GM18499 (cell line): ENCODE results near the gene DFFA.
"Not testable (repeated sequence)": the region's sequence is repeated elsewhere in the genome, so short reads cannot be mapped to it uniquely, and the experiment has no call there.

ENCODE experiments used
- ATAC-seq: cut with Tn5 transposase; IDR thresholded peaks from one replicate; pipeline ENCODE4 v1.9.1; 2021; ENCODE audit warnings: moderate number of reproducible peaks; ENCODE audit not compliant: insufficient read depth, unreplicated experiment

DFFA gene

DNA sequence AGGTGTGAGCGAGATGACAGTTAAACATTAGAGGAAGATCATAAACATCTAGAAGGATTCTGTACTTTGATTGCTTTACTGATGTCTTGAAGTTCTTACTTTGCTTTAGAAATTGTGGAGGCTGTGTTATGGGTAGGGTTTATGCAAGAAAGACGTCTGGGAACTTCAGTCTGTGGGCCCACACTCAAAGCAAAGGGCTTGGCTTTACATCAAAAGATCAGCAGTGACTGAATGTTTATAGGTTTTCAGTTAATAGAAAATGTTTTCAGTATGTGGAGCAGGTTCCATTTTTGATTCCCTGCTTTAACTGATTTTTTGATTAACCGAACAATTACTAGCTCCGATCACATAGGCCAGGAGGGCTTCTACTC is 34.3 kb upstream of the DFFA start:
- no peak for ATAC-seq

DNA sequence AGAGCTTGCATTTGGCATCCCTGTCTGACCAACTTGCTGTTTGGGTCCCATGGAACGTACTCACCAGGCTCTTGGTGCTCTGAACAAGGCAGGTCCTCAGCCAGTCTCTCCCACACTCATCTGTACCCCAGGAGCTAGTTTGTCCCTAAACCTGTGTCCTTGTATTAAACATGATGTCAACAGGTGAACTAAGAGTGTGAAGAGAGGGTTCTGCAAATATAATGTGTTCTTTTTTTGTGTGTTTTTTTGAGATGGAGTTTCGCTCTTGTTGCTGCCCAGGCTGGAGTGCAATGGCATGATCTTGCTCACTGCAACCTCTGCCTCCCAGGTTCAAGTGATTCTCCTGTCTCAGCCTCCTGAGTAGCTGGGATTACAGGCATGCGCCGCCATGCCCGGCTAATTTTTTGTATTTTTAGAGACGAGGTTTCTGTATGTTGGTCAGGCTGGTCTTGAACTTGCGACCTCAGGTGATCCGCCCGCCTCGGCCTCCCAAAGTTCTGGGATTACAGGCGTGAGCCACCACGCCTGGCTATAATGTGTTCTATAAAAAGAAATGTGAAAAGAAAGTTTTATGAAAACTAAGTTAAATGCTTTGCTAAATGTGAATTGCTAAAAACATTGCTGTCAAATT is 33.8 kb upstream of the DFFA start:
- not testable (repeated sequence) for ATAC-seq

GRCh38 chr1:10504249-10504648 is 31.9 kb upstream of the DFFA start:
- ATAC-seq, result no peak

DNA sequence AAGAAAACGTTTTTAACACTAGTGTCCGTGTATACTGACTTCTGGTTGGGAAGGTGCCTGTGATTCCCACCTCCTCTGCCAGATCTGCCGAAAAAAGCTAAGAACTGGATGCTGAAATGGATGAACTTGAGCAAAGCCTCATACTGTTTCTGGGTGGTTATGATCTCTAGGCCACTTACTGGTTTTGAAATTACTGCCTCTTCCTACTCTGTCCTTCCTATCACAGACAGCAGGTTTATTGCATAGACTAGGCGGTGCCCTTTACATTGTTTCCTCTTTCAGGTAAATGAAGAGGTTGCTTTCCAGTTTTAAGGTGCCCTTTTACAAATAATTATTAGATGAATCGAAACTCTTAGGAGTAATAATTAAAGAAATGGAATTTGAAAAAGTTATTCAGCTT is 29.9 kb upstream of the DFFA start:
- no peak for ATAC-seq

- ATAC-seq, result no peak
These were observed 25.9 kb upstream of the DFFA start for GRCh38 chr1:10498231-10498630.

DNA sequence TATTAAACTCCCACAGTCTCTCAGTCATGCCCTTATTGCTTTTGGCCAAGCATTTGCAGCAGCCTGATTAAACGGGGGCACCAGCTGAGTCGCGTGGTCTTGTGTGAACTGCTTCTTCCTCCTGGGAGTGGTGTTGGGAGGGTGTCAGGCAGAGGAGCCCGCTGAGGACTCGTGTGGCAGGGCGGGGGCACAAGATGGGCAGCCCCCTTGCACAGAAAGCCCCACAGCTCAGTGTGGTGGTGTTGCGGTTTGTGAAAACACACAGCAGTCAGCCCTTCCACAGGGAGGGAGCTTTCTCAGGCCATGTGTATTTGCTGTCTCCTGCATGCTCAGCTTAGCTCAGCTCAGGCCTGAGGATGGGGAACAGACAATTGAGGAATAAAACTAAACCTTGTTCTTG is 24.8 kb upstream of the DFFA start:
- no peak for ATAC-seq

DNA sequence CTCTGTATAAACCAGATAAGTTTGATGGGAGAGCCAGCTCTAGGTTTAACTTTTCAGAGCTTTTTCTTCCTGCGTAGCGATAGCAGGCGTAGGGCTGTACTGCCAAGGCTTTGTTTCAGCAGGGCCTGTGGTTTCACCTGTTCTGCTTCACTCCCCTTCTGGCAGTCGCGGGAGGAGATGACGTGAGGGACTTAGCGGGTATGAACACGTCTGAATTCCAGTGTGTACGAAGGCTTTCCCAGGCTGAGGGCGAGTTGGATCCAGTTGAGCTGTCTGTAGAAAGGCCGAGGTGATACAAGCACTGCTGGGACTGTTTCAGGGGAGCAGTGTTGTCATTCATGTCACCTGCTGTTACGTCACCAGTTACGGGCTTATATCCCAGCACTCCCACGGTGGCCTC is 23.6 kb upstream of the DFFA start:
- no peak for ATAC-seq

DNA sequence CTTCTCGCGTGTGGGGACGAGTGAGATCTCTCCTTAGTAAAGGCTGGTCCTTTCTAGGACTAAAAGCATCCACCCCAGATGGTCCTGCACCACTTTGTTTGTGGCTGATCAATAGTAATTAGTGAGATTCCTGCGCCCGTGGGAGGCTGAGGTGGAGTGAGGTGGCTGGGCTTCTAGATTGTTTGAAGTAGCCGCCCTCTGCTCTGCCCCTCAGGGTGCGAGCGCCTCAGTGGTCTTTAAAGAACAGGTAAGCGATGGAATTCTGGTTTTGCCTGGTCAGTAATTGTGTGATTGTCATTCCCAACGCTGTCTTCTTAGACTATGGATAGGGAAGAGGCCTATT is 23.1 kb upstream of the DFFA start:
- no peak for ATAC-seq

- peak; percentile 79 for ATAC-seq
These were observed 22.6 kb upstream of the DFFA start for GRCh38 chr1:10494754-10495474.

DNA sequence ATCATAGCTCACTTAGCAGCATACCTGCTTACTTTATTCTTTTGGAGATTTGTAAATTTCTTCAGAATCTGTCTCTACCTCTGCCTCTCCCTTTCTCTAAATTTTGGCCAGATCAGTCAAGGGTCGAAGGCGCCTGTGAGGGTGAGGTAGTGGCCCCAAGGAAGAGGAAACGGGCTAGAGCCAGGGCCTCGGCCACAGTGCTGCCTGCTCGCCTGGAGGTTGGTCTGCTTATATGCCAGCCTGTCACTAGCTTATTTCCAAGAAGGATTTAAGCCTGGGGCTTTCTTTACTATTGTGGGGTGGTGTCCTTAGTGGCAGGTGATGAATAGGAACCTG is 22.1 kb upstream of the DFFA start:
- ATAC-seq, result no peak

GRCh38 chr1:10490286-10490970 is 18.1 kb upstream of the DFFA start:
- no peak for ATAC-seq

DNA sequence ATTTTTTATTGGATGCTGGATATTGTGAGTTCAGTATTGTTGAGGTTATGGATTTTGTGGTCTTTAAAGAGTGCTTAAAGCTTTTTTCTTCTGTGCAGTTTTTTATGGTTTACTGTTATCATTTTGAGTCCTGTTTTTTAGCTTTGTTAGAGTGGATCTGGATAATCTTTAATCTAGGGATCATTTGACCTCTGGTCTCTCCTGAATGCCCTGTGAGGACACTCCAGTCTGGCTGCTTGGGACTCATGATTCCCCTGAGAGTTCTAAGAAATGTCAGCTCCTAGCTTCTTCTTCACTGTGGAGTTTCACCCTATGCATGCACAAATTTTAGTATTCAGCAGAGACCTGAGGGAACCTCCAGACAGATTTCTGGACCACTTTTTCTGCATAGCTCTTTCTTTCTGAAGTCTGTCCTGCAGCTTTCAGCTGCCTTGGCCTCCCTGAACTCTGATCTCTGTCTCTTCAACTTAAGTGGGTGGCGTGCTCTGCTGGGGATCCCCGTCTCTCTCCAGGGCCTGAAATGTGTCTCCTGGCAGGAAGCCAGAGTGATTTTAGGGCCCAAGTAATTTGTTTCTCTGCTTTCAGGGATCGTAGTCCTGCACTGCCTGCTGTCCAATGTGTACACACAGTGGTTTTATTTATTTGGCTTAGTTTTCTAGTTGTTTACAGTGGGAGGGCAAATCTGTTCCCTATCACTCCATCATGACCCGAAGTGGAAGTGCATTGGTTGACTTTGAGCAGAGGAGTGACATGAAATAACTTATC is 17.1 kb upstream of the DFFA start:
- no peak for ATAC-seq

DNA sequence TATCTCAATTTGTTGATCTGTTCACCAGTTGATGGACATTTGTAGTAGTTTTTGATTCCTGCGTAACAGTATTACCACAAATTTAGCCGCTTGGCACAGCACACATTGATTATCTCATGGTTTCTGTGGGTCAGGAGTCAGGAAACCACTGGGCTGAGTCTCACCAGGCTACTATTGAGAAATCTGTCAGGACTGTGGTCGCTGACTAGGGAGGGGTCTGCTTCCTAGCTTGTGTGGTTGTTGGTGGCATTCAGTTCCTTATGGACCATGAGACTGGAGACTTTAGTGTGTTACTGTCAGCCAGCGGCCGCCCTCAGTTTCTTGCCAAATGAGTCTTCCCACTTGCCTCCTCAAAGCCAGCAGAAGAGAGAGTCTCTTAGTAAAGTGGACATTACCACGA is 12.2 kb upstream of the DFFA start:
- ATAC-seq, result no peak

- ATAC-seq, result no peak
These were observed 8.3 kb upstream of the DFFA start for GRCh38 chr1:10480614-10481013.

GRCh38 chr1:10479296-10479695 is 7.0 kb upstream of the DFFA start:
- no peak for ATAC-seq

DNA sequence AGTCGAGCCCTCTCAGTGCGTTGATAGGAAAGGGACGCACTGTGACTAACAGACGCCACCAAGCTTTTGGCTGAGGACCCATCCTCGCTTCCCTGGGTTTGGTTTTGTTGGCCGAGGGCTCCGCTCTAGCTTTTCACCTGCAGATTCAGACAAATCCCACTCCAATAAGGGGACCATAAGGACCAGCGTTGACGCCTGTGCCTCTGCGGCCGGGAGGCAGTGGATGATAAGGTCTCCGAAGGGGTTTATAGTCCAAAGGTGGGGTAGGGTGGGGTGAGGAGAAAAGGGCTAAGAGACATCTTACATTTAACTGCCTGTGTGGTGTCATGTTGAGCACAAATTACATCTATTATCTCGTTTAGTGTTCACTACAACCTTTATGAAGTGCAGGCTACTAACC is 3.2 kb upstream of the DFFA start:
- ATAC-seq, result no peak

GRCh38 chr1:10474613-10475507 is 2.5 kb upstream of the DFFA start, which contains the start of gene PEX14:
Gene PEX14, plus strand, starts transcription at chr1:10474950. Its CDS starts 17 bp downstream, at chr1:10474967.
- no peak for ATAC-seq

GRCh38 chr1:10474309-10474612 is 1.9 kb upstream of the DFFA start:
- ATAC-seq, result not testable (repeated sequence)

DNA sequence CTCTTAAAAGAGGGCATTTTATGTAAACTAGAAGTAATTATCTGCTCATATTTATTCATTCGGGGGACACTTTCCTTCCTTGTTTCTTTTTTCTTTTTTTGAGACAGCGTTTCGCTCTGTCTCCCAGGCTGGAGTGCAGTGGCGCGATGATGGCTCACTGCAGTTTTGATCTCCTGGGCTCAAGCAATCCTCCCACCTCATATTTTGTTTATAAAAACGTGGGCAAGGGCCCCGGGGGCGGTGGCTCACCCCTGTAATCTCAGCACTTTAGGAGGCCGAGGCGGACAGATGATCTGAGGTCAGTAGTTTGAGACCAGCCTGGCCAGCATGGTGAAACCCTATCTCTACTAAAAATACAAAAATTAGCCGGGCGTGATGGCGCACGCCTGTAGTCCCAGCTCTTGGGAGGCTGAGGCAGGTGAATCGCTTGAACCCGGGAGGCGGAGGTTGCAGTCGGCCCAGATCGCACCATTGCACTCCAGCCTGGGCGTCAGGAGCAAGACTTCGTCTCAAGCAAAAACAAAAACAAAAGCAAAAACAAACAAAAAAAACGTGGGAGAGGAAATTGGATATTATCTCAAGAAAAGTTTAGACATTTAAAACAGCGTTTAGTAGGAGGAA is 926 bp upstream of the DFFA start:
- no peak for ATAC-seq
